ENCODE measurements around the gene CASP5.
"Not testable (repeated sequence)": the region's sequence is repeated elsewhere in the genome, so short reads cannot be mapped to it uniquely, and the experiment has no call there.

The CASP5 gene

GRCh38 chr11:105045676-105046296, 22.8 kb upstream of the CASP5 start:
- peak overlapping the region; percentile 99 for H3K27ac Mint-ChIP-seq
- intact Hi-C loops (cut with micrococcal nuclease), result no loop called here
- H3K36me3 Mint-ChIP-seq (ENCODE audit: low read depth), result peaks cover 30% of the 10 kb centered on the region
- H3K9me3 Mint-ChIP-seq, result no peaks in the 10 kb centered on the region
- H3K4me1 Mint-ChIP-seq (ENCODE audit: low read depth), result peaks cover 62% of the 10 kb centered on the region
- H3K27me3 Mint-ChIP-seq, result no peaks in the 10 kb centered on the region
- H3K4me3 Mint-ChIP-seq, result no peak overlapping the region

GRCh38 chr11:105044557-105045524, 21.9 kb upstream of the CASP5 start, which contains the start of gene CARD16:
Gene CARD16, minus strand, starts transcription at chr11:105045335. Its CDS starts 38 bp downstream, at chr11:105045297.
- H3K9me3 Mint-ChIP-seq; intact Hi-C loops (cut with micrococcal nuclease); H3K27me3 Mint-ChIP-seq: not testable (repeated sequence)
- H3K4me3 Mint-ChIP-seq, result peak within 1 kb of the TSS; percentile 98
- H3K4me1 Mint-ChIP-seq (ENCODE audit: low read depth), result peaks cover 62% of the 10 kb centered on the region
- peaks cover 36% of the 10 kb centered on the region for H3K36me3 Mint-ChIP-seq (ENCODE audit: low read depth)
- H3K27ac Mint-ChIP-seq, result peak within 1 kb of the TSS; percentile 99

DNA sequence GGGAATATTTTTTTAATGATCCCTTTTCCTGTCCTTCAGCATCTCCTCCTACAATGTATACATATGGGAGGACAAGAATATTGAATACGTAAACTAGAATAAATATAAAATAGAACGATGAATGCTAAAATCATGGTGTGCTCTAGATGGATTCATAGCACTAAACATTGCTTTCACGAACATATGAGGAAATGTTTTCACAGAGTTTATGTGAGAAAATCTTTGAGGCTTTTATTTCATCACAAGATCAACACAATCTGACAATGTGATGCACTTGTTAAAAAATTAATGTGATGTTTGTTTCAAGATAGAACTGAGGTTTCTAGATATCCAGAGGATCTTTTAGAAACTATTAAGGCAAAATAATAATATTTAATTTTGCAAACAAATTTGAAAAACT, 19.2 kb upstream of the CASP5 start:
- H3K27ac Mint-ChIP-seq, result no peak overlapping the region
- peaks cover 66% of the 10 kb centered on the region for H3K4me1 Mint-ChIP-seq (ENCODE audit: low read depth)
- H3K9me3 Mint-ChIP-seq, result no peaks in the 10 kb centered on the region
- no peaks in the 10 kb centered on the region for H3K27me3 Mint-ChIP-seq
- peaks cover 54% of the 10 kb centered on the region for H3K36me3 Mint-ChIP-seq (ENCODE audit: low read depth)
- intact Hi-C loops (cut with micrococcal nuclease), result no loop called here
- H3K4me3 Mint-ChIP-seq, result no peak overlapping the region

GRCh38 chr11:105040703-105041102, 17.7 kb upstream of the CASP5 start:
- intact Hi-C loops (cut with micrococcal nuclease), result no loop called here
- H3K27ac Mint-ChIP-seq, result no peak overlapping the region
- H3K27me3 Mint-ChIP-seq, result no peaks in the 10 kb centered on the region
- H3K4me1 Mint-ChIP-seq (ENCODE audit: low read depth), result peaks cover 64% of the 10 kb centered on the region
- H3K36me3 Mint-ChIP-seq (ENCODE audit: low read depth), result peaks cover 54% of the 10 kb centered on the region
- H3K9me3 Mint-ChIP-seq, result no peaks in the 10 kb centered on the region
- H3K4me3 Mint-ChIP-seq, result no peak overlapping the region

GRCh38 chr11:105034813-105035620, 12.0 kb upstream of the CASP5 start, which contains the start of gene CASP1:
Gene CASP1, minus strand, starts transcription at chr11:105035144. Its CDS starts 31 bp downstream, at chr11:105035113.
- Mint-ChIP-seq H3K4me1 (ENCODE audit: low read depth) (peaks cover 63% of the 10 kb centered on the region), H3K4me3 (peak within 1 kb of the TSS; percentile 88), H3K27me3 (no peaks in the 10 kb centered on the region), H3K36me3 (ENCODE audit: low read depth) (peaks cover 45% of the 10 kb centered on the region), H3K9me3 (no peaks in the 10 kb centered on the region), H3K27ac (peak within 1 kb of the TSS; percentile 96)
- intact Hi-C loops (cut with micrococcal nuclease), result loop anchor here (5.0 to 10.0 kb wide), 2 partner anchors 150 to 193 kb away; no protein-coding TSS in a partner anchor

DNA sequence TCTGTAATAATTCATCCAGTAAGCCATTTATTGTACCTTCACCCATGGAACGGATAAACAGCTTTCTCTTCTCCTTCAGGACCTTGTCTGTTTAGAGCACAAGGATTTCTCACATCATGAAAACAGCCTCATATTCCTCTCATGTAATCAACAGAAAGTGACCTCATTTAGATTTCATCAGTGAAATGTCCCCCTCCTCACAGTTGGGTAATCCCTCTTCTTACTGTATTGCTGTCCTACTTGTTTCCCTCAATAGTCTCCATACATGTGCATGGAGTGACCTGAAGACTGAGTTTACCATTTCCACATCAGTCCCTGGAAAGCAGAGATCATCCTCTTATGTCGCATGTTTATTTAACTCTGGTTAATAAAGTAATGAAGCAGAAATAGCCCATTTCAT, 11.4 kb upstream of the CASP5 start:
- not testable (repeated sequence) for H3K27me3 Mint-ChIP-seq, H3K9me3 Mint-ChIP-seq
- peak overlapping the region; percentile 96 for H3K27ac Mint-ChIP-seq
- peaks cover 47% of the 10 kb centered on the region for H3K36me3 Mint-ChIP-seq (ENCODE audit: low read depth)
- intact Hi-C loops (cut with micrococcal nuclease), result loop anchor here (10.0 kb wide), 1 partner anchor 150 kb away; no protein-coding TSS in a partner anchor
- H3K4me3 Mint-ChIP-seq, result peak overlapping the region; percentile 88
- peaks cover 64% of the 10 kb centered on the region for H3K4me1 Mint-ChIP-seq (ENCODE audit: low read depth)

DNA sequence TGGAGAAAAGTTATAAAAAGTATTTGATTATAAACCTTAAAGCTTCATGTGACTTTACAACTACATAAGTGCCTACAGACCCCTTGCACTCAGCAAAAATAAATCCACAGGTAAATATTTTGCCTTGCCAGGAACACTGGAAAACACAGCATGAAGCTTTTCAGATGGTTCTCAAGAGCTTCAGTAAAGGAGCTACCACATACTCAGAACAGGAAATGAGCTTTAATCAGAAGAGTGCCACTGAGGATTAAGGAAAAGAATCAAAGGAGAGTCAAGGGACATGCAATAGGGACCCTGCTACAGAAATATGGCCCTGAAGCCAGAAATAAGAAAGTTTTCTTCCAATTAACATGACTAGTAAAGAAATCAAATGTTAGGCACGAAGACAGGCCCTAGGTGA, 10.8 kb upstream of the CASP5 start:
- intact Hi-C loops (cut with micrococcal nuclease), result loop anchor here (2.0 to 10.0 kb wide), 2 partner anchors 67 to 151 kb away; no protein-coding TSS in a partner anchor
- Mint-ChIP-seq H3K9me3 (no peaks in the 10 kb centered on the region), H3K36me3 (ENCODE audit: low read depth) (peaks cover 48% of the 10 kb centered on the region), H3K27me3 (no peaks in the 10 kb centered on the region), H3K27ac (peak overlapping the region; percentile 96), H3K4me1 (ENCODE audit: low read depth) (peaks cover 70% of the 10 kb centered on the region), H3K4me3 (peak overlapping the region; percentile 88)

DNA sequence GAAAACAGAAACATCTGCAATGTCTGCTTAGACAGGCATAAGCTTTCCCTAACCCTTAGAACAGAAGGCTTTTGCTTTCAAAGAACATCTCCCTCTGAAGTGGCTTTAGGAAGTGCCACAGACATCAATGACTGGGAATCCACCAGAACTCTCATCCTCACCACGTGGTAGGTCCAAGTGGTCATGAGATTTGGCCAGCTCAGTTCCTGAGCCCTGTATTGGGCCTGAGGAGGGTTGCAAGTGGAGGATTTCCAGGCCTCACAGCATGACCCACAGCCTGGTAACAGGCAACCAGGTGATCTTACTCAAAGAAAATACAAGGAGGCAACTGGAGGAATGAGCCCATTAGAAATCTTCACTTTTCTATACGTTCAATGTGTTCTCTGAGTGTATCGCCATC, 10.4 kb upstream of the CASP5 start:
- peaks cover 48% of the 10 kb centered on the region for H3K36me3 Mint-ChIP-seq (ENCODE audit: low read depth)
- intact Hi-C loops (cut with micrococcal nuclease), result loop anchor here (2.0 to 10.0 kb wide), 2 partner anchors 67 to 151 kb away; no protein-coding TSS in a partner anchor
- peaks cover 70% of the 10 kb centered on the region for H3K4me1 Mint-ChIP-seq (ENCODE audit: low read depth)
- H3K9me3 Mint-ChIP-seq, result no peaks in the 10 kb centered on the region
- H3K27me3 Mint-ChIP-seq, result no peaks in the 10 kb centered on the region
- peak overlapping the region; percentile 88 for H3K4me3 Mint-ChIP-seq
- peak overlapping the region; percentile 96 for H3K27ac Mint-ChIP-seq

GRCh38 chr11:105032495-105032894, 9.5 kb upstream of the CASP5 start:
- peak overlapping the region; percentile 88 for H3K4me3 Mint-ChIP-seq
- no peaks in the 10 kb centered on the region for H3K9me3 Mint-ChIP-seq
- H3K36me3 Mint-ChIP-seq (ENCODE audit: low read depth), result peaks cover 49% of the 10 kb centered on the region
- H3K27ac Mint-ChIP-seq, result peak overlapping the region; percentile 96
- H3K27me3 Mint-ChIP-seq, result no peaks in the 10 kb centered on the region
- peaks cover 67% of the 10 kb centered on the region for H3K4me1 Mint-ChIP-seq (ENCODE audit: low read depth)
- intact Hi-C loops (cut with micrococcal nuclease), result loop anchor here (2.0 to 10.0 kb wide), 2 partner anchors 66 to 152 kb away; no protein-coding TSS in a partner anchor

- intact Hi-C loops (cut with micrococcal nuclease), result no loop called here
- Mint-ChIP-seq H3K9me3 (no peaks in the 10 kb centered on the region), H3K4me3 (peak overlapping the region; percentile 11), H3K27ac (peak overlapping the region; percentile 63), H3K27me3 (no peaks in the 10 kb centered on the region), H3K36me3 (ENCODE audit: low read depth) (peaks cover 64% of the 10 kb centered on the region), H3K4me1 (ENCODE audit: low read depth) (peaks cover 42% of the 10 kb centered on the region)
Measured at GRCh38 chr11:105027678-105028077, 4.7 kb upstream of the CASP5 start.

GRCh38 chr11:105024394-105024793, 1.4 kb upstream of the CASP5 start:
- H3K36me3 Mint-ChIP-seq (ENCODE audit: low read depth), result peaks cover 45% of the 10 kb centered on the region
- intact Hi-C loops (cut with micrococcal nuclease), result no loop called here
- no peak overlapping the region for H3K4me3 Mint-ChIP-seq
- peaks cover 43% of the 10 kb centered on the region for H3K4me1 Mint-ChIP-seq (ENCODE audit: low read depth)
- H3K27ac Mint-ChIP-seq, result peak overlapping the region; percentile 70
- no peaks in the 10 kb centered on the region for H3K9me3 Mint-ChIP-seq
- no peaks in the 10 kb centered on the region for H3K27me3 Mint-ChIP-seq

DNA sequence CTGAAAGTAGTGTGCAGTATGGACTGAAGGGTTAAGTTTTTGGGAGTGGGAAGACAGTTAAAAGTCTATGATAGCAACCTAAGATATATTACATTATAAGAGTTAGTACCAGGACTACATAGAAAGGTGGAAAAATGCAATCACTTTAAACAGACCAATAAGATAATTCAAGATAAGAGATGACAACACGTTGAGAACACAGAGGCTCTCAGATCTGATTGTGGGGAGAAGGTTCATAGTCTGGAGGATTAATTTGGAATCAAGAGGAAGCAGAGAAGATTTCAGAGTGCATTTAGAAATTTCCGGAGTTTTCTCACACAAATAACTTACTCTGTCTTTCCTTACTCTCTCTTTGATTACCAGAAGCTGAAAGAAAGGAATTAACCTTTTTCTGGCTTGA, 441 bp downstream of the CASP5 start:
- Mint-ChIP-seq H3K36me3 (ENCODE audit: low read depth) (peaks cover 28% of the 10 kb centered on the region), H3K27ac (peak overlapping the region; percentile 70), H3K27me3 (no peaks in the 10 kb centered on the region), H3K4me1 (ENCODE audit: low read depth) (peaks cover 28% of the 10 kb centered on the region), H3K9me3 (no peaks in the 10 kb centered on the region), H3K4me3 (no peak overlapping the region)
- intact Hi-C loops (cut with micrococcal nuclease), result no loop called here

DNA sequence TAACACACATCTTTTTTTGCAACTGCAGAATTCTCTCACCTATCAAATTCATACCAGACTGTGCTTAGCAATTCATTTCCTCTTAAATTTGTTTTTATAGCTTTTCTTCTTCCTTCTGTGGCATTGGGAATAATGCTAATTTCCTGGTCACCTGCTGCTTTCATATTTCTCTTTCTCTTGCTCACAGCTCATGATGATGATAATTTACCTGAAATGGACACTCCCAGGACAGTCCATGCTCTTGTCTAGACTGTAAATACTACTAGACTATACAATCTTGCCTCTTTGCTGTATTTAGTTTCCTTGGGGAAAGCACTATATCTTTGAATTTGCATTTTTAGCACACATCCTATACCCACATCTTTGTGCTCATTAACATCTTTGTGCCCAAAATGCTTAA, 15.5 kb downstream of the CASP5 start:
- H3K27me3 Mint-ChIP-seq, result no peaks in the 10 kb centered on the region
- intact Hi-C loops (cut with micrococcal nuclease), result no loop called here
- no peaks in the 10 kb centered on the region for H3K36me3 Mint-ChIP-seq (ENCODE audit: low read depth)
- no peaks in the 10 kb centered on the region for H3K4me1 Mint-ChIP-seq (ENCODE audit: low read depth)
- no peak overlapping the region for H3K27ac Mint-ChIP-seq
- no peaks in the 10 kb centered on the region for H3K9me3 Mint-ChIP-seq
- H3K4me3 Mint-ChIP-seq, result no peak overlapping the region
